ENCODE measurements around the gene TSPAN4.
A peak's percentile ranks its signal among the peaks of the same experiment; 100 is the strongest.

Gene TSPAN4

DNA sequence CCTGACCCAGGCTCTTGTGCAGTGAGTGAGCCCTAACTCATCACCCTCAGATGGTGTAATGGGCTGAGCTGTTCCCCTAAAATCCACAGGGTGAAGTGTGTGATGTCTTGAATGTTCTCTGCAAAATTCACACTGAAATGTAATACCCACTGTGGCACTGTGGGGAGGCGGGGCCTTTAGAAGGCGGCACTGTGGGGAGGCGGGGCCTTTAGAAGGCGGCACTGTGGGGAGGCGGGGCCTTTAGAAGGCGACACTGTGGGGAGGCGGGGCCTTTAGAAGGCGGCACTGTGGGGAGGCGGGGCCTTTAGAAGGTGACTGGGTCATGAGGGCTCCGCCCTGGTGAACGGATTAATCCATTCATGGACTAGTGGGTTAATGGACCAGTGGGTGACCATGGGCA lies 34.9 kb downstream of the TSPAN4 start:
- no peak for DNase-seq
- intact Hi-C loops (cut with DNase I), result no loop called here

GRCh38 chr11:880447-880846 lies 37.8 kb downstream of the TSPAN4 start:
- intact Hi-C loops (cut with DNase I), result no loop called here
- DNase-seq, result no peak

GRCh38 chr11:882596-882995 lies 39.9 kb downstream of the TSPAN4 start:
- intact Hi-C loops (cut with DNase I), result no loop called here
- no peak for DNase-seq

DNA sequence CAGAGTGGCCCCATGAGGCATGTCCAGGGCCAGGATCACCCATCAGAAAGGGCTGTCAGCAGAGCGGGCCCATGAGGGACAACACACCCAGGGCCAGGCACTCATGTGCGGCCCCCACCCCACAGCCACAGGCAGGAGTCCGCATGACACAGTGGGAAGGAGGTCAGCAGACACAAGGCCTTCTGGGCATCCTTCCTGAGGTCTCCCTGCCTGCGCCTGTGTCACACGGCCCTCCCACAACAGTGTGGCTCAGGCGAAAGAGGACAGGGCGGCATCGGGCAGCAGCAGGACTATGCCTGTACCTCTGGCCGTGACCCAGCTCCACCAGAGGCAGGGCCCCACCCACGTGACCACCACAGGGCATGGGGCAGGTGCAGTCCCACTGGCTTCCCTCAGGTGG lies 40.9 kb downstream of the TSPAN4 start:
- DNase-seq, result no peak
- intact Hi-C loops (cut with DNase I), result no loop called here

GRCh38 chr11:884578-885070 lies 42.0 kb downstream of the TSPAN4 start:
- no peak for DNase-seq
- intact Hi-C loops (cut with DNase I), result no loop called here

GRCh38 chr11:886568-886967 lies 43.9 kb downstream of the TSPAN4 start:
- intact Hi-C loops (cut with DNase I), result no loop called here
- no peak for DNase-seq

GRCh38 chr11:887589-887988 lies 44.9 kb downstream of the TSPAN4 start:
- no peak for DNase-seq
- intact Hi-C loops (cut with DNase I), result no loop called here

DNA sequence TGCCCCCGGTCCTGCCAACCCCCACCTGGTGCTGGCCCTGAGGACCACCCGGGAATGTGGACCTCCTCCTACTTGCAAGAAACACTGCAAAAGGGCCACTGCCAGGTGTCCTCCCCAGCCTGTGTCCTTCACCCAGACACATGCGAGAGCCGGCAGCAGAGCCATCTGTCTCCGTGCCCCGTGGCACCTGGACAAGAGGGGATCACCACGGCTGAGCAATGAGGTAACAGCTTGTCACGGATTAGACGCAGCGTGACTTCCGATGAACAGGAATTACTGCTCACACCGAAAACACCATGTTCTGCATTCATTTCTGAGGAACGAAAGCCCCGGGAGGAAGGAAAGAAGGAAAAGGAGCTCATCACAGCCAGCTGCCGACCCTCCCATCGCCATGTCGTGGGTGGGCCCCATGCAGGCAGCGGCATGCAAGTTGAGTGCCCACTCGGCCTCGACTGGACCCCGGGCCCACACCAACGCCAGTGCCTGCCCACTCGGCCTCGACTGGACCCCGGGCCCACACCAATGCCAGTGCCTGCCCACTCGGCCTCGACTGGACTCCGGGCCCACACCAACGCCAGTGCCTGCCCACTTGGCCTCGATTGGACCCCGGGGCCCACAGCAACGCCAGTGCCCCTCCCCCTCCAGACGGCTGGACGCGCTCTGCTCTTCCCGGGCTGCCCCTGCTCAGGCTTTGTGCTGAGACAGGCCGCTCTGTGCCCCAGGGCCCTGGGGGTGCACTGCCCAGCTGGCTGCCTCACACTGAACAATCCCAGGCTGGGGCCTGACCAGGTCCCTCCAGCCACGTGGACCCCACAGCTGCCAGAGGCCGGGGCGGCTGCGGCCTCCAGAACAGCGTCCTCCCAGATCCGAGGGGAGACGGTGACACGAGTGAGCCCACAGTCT lies 45.9 kb downstream of the TSPAN4 start:
- intact Hi-C loops (cut with DNase I), result no loop called here
- peak in 3 of 10 donors; percentile 25 to 91 (median 54) for DNase-seq

- DNase-seq, result no peak
- intact Hi-C loops (cut with DNase I), result no loop called here
These were observed 46.6 kb downstream of the TSPAN4 start for GRCh38 chr11:889257-889656.

- intact Hi-C loops (cut with DNase I), result no loop called here
- DNase-seq, result no peak
These were observed 47.2 kb downstream of the TSPAN4 start for GRCh38 chr11:889687-890475.

DNA sequence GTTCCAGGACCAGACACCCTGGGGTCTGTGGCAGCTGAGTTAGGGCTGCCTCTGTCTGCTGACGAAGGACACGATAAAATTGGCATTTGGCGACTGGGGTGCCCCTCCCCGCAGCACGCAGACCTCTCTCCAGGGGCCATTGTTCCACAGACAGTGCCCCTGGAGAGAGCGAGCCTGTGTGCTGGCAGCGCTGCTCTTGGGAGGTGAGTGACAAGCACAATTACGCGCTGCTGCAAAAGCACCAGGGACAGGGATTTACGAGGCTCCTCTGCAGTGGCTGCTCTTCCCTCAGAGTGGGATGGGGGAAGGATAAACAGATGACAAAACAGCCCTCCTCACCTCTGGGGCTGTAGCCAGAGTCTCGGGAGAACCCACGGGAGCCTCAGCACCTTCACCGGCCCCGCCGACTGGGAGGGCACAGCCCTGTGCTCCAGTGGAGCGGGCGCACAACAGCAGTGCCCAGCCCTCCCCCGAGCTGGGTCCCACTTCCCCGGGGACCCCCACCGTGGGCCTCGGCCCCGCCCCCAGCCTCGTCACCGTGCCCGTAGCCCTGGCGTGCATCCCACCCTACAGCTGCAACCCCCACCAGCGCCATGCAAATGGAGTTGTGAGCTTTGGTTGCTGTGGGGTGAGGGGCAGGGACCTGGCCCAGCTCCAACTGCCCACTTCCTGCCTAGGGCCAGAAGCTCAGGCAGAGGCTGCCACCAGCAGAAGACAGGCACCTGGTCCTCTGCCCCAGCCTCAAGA lies 48.3 kb downstream of the TSPAN4 start:
- peak in 1 of 10 donors; percentile 86 for DNase-seq
- intact Hi-C loops (cut with DNase I), result no loop called here

GRCh38 chr11:893008-893654 lies 50.5 kb downstream of the TSPAN4 start:
- intact Hi-C loops (cut with DNase I), result no loop called here
- DNase-seq, result peak in 1 of 10 donors; percentile 77

DNA sequence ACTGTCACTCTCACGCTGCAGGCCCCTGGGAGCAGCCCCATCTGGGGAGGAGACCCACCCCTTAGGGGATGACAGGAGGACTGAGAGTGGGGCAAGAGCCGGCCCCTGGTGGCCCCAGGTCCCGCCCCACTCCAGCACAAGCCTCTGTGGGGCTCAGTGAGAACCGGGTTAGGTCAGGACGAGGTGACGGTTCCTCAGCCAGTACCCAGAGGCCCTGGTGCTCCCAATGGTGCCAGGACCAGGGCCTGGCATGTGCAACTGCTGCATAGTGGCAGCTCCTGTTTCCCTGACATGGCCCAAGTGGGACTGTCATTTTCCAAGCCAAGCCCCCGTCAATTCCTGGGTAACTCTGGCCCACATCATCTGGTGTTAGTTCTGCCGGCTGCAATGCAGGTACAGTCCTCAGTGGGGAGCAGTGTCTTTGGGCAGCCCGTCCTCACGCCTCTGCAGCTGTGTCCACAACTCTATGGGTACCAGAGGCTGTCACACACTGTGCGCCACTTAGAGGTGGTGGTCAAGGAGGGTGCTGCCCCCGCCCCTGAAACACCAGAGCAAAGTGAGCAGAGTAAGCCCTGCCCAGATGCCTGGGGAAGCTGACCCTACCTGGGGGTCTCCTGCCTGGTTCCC lies 52.0 kb downstream of the TSPAN4 start:
- intact Hi-C loops (cut with DNase I), result no loop called here
- DNase-seq, result peak in 1 of 10 donors; percentile 65

DNA sequence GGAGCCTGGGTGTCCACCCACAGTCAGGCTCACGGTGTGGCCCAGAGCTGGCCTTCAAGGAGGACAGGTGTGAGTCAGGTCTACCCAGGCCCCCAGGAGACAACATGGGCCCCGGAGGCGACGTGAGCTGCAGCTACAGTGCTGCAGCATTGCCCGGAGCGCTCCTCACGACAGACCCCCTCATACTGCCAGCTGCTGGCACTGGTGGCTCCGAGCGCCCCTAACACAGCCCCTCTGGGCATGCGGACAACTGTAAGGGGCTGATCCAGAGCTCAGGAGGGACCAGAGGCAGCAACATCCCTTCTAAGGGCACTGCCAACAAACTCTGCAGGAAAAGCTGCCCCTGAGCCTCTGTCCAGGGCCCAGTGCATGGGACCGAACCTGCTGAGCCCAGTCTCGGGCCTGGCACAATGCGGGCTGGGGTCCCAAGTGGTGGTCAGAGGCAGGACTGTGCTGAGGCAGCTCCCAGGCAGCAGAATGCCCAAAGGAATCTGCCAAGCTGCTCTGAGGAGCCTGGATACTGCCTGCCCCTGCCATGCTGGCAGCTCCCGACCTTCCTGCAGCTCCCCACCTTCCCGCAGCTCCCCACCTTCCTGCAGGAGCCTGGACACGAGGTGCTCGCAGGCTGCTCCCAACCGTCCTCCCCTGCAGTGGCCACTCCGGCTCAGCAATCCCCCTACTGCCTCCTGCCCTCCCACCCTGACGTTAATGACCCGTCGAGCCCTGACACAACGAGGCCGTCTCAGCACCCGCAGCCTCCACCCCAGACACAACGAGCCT lies 52.9 kb downstream of the TSPAN4 start:
- intact Hi-C loops (cut with DNase I), result no loop called here
- peak in 1 of 10 donors; percentile 59 for DNase-seq

- intact Hi-C loops (cut with DNase I), result no loop called here
- DNase-seq, result peak in 1 of 10 donors; percentile 66
These were observed 54.8 kb downstream of the TSPAN4 start for GRCh38 chr11:897253-898142.

- DNase-seq, result no peak
- intact Hi-C loops (cut with DNase I), result no loop called here
These were observed 55.5 kb downstream of the TSPAN4 start for GRCh38 chr11:898143-898511.

DNA sequence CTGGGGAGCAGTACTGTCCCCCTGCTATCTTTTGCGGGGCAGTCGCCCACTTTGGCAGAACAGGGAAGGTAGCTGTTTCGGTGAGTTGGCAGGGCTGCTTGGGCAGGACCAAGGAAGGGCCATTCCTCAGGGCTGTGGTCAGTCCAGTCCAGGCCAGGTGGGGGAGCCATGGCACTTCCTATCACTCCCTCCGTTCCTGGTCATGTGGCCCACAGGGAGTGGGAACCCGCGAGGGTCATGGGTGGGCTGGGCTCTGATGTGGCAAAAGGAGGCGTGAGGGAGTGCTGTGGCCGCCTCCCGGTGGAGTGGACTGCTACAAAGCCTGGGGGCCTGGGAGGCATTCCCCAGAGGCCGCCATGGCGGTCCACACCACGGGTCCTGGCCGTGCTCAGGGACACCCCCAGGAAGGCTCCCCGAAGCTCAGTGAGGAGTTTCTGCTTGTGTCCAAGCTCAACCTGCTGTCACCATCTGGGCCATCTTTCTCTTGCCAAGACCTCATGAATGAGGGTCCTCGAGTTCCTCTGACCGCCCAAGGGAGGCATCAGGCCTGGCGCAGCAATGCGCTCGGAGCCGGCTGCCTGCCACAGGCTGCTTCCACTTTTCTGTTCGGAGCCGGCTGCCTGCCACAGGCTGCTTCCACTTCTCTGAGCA lies 56.0 kb downstream of the TSPAN4 start:
- intact Hi-C loops (cut with DNase I), result no loop called here
- DNase-seq, result no peak

DNA sequence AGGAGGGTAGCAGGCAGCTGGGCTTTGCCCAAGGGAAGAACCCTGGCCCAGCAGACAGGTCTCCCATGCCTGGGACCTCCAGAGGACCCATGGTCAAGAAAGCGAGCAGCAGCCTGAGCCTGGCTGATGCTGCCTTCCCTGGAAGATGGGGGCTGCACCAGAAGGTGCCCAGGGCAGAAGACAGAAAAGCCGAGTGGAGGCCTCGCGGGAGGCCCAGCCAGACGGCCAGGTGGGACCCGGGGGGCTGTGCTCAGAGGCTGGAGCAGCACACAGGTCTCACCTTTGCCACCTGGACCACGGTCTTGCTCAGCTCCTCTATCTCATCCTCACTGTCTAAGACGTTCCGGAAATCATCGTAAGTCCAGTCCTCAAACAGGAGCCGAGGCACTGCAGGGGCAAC lies 57.1 kb downstream of the TSPAN4 start:
- intact Hi-C loops (cut with DNase I), result no loop called here
- peak in 1 of 10 donors; percentile 75 for DNase-seq
